ENCODE results near the gene U2AF2. TPM values are rescaled to one million over a fixed set of nuclear protein-coding genes. Genes with fewer than 3 reads are reported as not detected.

Gene U2AF2
- total and polyA plus RNA-seq, 9 of the 15 experiments (the other 6 are each of a cell fraction or from before 2014, with no cell fraction given): 3.0 to 331 (median 157) TPM

- TF ChIP-seq SIN3A (IDR thresholded peaks at IDR 0.05; ENCODE audit: borderline replicate concordance in 2 of 2, control insufficient read depth in 1 of 2, low read depth in 2 of 2, low read length in 2 of 2) (peak; percentile 14 to 47; a peak in 1 of 4 replicates), DACH1 (IDR thresholded peaks at IDR 0.05; ENCODE audit: partially characterized antibody) (peak; percentile 21), KLF13 (tag; IDR thresholded peaks at IDR 0.05; ENCODE audit: borderline replicate concordance, low read depth) (0 out of 2 replicates have a peak, but pooled peaks have one; percentile 6), CGGBP1 (CRISPR knock-in tag; IDR thresholded peaks at IDR 0.05) (no peak), ETV1 (tag; conservative IDR thresholded peaks at IDR 0.05; ENCODE audit: low read depth) (peak; percentile 35; the same call in 1 of the 2 replicates), RFX5 (IDR thresholded peaks at IDR 0.05; ENCODE audit: low read depth, low read length) (peak; percentile 76), THRA (IDR thresholded peaks at IDR 0.05) (no peak), ILF3 (IDR thresholded peaks at IDR 0.05; ENCODE audit: borderline replicate concordance) (peak; percentile 46; the same call in 1 of the 2 replicates), ARID4B (CRISPR knock-in tag; IDR thresholded peaks at IDR 0.05) (peak; percentile 29; the same call in 1 of the 2 replicates), CTBP1 (IDR thresholded peaks at IDR 0.05; ENCODE audit: borderline replicate concordance) (peak; percentile 66), CREM (IDR thresholded peaks at IDR 0.05; ENCODE audit: low read depth) (peak; percentile 53; the same call in 1 of the 2 replicates), BACH1 (tag; IDR thresholded peaks at IDR 0.05) (no peak), CC2D1A (IDR thresholded peaks at IDR 0.05) (peak; percentile 81)
Measured at GRCh38 chr19:55605637-55606470, 49.0 kb upstream of the U2AF2 start, which contains the start of gene ZNF865 (continued).

Measured in K562 (cell line).